Peyer's patch (tissue), 4 donors: ENCODE results near the gene ANAPC16.

Experiments
- CTCF ChIP-seq, 6 experiments: fragments of 450-650 bp in 4 of 6; fragments of 200-600 bp in 2 of 6; sonication (generic) in 1 of 6; IDR thresholded peaks; one replicate each; pipeline ENCODE4 v1.5.1; 2017 to 2019; ENCODE audit warnings: antibody characterized with exemption in 6 of 6, mild to moderate bottlenecking in 3 of 6, moderate library complexity in 1 of 6
- POLR2A ChIP-seq, 2 donors: fragments of 450-650 bp; IDR thresholded peaks; one replicate each; pipeline ENCODE4 v1.5.1; 2017; ENCODE audit warnings: antibody characterized with exemption in 2 of 2, mild to moderate bottlenecking in 2 of 2, moderate library complexity in 2 of 2

GRCh38 chr10:72257051-72257892, 41.5 kb downstream of the ANAPC16 start:
- TF ChIP-seq CTCF (IDR thresholded peaks at IDR 0.05) (no peak), POLR2A (IDR thresholded peaks at IDR 0.05) (no peak)
